Colonic mucosa (tissue), 4 donors: Measurements from ENCODE around the gene TLR5. TPM values are rescaled to one million over a fixed set of nuclear protein-coding genes. Genes with fewer than 3 reads are reported as not detected.

Experiments used
- DNase-seq: peaks from one replicate; pipeline ENCODE4 v3.0.0-alpha.2; 2020
- H3K27ac ChIP-seq: fragments of 200-600 bp; one replicate; pipeline ENCODE4 v1.8.0; 2021
- H3K27me3 ChIP-seq: fragments of 200-600 bp; one replicate; pipeline ENCODE4 v1.8.0; 2021
- H3K36me3 ChIP-seq: fragments of 200-600 bp; one replicate; pipeline ENCODE4 v1.8.0; 2021
- H3K4me1 ChIP-seq: fragments of 200-600 bp; one replicate; pipeline ENCODE4 v1.8.0; 2021; ENCODE audit warnings: mild to moderate bottlenecking
- H3K4me3 ChIP-seq: fragments of 200-600 bp; one replicate; pipeline ENCODE4 v1.8.0; 2021
- H3K9ac ChIP-seq, 2 donors: one replicate each; pipeline ENCODE4 v1.7.0; 2013; ENCODE audit warnings: control low read depth in 2 of 2, low read depth in 2 of 2, low read length in 2 of 2
- H3K9me3 ChIP-seq: fragments of 200-600 bp; one replicate; pipeline ENCODE4 v1.8.0; 2021
- intact Hi-C: fragments of 100-400 bp; cut with DNase I; formaldehyde crosslinking; loops from one replicate; pipeline ENCODE4 v1.14.1; 2022
- total RNA-seq, 2 donors: library from RNA; stranded (reverse); fragmentation: NEBNext Ultra II Directional in 1 of 2; extraction: Animal tissue kit (Norgen Biotek cat#: 25700) in 1 of 2; gene quantifications; one replicate each; pipeline ENCODE4 v1.2.1, GENCODE V29; 2021
- TF ChIP-seq, protein P1 (sequence below): fragments of 200-600 bp; IDR thresholded peaks from one replicate; pipeline ENCODE4 v1.8.0; 2022; ENCODE audit warnings: antibody characterized with exemption, mild to moderate bottlenecking
- donor health status: healthy.
- donor health status: DM: no; HTN: no; CAD: no.
- donor health status: DM: no; HTN: no; CAD: no.

TLR5 gene
- total RNA-seq, 2 donors from 2014 or later: 1.7 to 3.0 TPM

DNA sequence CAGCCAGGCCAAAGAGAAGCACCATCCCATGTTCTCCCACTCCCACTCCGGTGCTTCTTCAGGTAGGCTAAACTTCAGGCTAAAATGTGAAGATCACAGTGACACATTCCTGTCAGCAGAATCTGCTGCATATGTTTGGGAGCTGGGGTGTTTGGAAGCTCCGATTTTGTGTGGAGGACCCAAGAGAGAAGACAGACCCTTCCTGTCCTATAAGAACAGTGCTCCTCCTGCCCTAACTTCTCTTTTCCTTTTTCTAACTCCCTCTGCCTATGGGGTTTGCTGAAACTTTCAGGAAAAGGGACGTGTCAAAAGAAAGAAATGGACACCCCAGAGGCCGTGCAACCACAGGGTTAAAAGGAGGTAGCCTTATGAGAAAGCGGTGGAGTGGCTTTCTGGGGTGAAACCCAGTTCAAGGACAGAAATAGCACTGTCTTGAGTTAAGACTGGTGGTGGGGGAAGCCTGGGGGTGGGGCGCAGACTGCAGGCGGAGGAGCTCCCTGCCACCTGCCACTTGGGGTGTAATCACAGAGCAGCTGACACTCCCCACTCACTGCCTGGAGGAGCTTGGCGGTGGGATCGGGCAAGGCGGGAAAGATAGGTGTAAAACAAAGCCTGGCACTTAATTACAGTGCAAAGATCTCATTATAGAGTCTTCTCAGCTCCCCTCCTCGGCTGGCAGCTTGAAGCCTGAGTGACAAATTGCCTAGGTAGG is 645 bp upstream of the TLR5 start:
- Histone ChIP-seq H3K27ac (no peak overlapping the region), H3K9ac (peak overlapping the region in 1 of 2 donors; percentile 74), H3K4me1 (peaks cover 8% of the 10 kb centered on the region), H3K36me3 (no peaks in the 10 kb centered on the region), H3K9me3 (no peaks in the 10 kb centered on the region), H3K4me3 (no peak overlapping the region), H3K27me3 (no peaks in the 10 kb centered on the region)
- peak; percentile 53 for DNase-seq
- intact Hi-C loops: loop anchor here (10.0 kb wide), 1 partner anchor 211 kb away; no protein-coding TSS in a partner anchor
- TF ChIP-seq, protein P1, sequence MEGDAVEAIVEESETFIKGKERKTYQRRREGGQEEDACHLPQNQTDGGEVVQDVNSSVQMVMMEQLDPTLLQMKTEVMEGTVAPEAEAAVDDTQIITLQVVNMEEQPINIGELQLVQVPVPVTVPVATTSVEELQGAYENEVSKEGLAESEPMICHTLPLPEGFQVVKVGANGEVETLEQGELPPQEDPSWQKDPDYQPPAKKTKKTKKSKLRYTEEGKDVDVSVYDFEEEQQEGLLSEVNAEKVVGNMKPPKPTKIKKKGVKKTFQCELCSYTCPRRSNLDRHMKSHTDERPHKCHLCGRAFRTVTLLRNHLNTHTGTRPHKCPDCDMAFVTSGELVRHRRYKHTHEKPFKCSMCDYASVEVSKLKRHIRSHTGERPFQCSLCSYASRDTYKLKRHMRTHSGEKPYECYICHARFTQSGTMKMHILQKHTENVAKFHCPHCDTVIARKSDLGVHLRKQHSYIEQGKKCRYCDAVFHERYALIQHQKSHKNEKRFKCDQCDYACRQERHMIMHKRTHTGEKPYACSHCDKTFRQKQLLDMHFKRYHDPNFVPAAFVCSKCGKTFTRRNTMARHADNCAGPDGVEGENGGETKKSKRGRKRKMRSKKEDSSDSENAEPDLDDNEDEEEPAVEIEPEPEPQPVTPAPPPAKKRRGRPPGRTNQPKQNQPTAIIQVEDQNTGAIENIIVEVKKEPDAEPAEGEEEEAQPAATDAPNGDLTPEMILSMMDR: no peak

DNA sequence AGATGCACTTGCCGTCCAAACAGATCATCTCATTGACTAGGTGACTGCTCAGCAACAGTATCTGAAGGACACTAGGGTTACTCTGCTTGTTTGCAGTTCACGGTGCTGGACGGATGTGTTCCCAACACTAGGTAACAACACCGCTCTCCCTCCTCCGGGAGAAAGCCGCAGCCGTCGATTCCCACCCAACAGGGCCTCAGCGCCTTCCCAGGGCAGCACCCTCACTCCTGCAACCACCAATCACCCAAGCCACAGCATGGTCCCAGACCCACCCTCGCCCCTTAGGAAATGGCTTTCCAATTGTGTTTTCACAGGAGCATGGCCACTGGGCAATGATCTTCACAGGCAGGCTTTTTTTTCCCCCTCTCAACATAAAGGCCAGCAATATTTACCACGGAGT is 779 bp downstream of the TLR5 start:
- Histone ChIP-seq H3K4me3 (peak overlapping the region; percentile 53), H3K27me3 (no peaks in the 10 kb centered on the region), H3K4me1 (peaks cover 8% of the 10 kb centered on the region), H3K9ac (peak overlapping the region in 1 of 2 donors; percentile 32), H3K27ac (peak overlapping the region; percentile 50), H3K36me3 (no peaks in the 10 kb centered on the region), H3K9me3 (no peaks in the 10 kb centered on the region)
- TF ChIP-seq, protein P1: no peak
- DNase-seq: no peak
- intact Hi-C loops: loop anchor here (10.0 kb wide), 1 partner anchor 213 kb away; no protein-coding TSS in a partner anchor

DNA sequence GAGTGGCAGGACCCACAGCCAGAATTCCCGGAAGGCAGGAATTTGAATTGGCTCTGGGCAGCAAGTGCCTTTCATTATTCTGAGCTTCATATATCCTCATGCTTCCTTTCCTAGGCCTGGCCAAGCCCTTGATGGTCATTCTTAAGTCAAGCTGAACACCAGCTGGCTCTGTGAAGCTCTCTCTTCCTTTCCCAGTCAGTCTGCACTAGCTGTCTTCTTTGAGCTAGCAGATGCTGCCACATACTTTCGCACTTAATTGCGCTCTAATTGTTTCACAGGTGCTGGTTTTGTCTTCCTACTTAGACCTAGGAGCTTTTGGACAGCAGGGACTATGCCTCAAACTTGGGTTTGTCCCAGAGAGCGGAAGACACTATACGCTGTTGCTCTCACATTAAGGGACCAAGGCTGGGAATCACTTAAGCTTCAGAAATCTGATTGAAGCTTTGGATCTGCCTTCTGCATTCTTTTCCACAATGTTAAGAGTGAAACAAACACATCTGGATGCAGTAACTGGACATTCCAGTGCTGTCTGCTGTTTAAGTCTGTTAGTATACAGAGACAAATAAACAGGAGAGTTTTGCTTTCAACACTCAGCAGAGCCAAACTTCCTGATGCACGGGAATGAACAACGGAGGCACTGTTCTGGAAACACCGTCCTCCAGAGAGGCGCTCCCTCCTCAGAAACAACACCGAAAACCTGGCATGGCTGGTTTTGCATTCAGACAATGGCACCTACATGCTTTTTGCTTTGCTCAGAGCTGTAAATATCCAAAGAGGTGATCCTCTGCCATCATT is 2.2 kb downstream of the TLR5 start:
- intact Hi-C loops: loop anchor here (10.0 kb wide), 1 partner anchor 214 kb away; no protein-coding TSS in a partner anchor
- H3K36me3 ChIP-seq: no peaks in the 10 kb centered on the region
- TF ChIP-seq, protein P1: no peak
- peaks cover 8% of the 10 kb centered on the region for H3K4me1 ChIP-seq
- H3K27ac ChIP-seq: no peak overlapping the region
- H3K4me3 ChIP-seq: no peak overlapping the region
- peak; percentile 48 for DNase-seq
- peak overlapping the region in 1 of 2 donors; percentile 22 for H3K9ac ChIP-seq
- H3K27me3 ChIP-seq: no peaks in the 10 kb centered on the region
- no peaks in the 10 kb centered on the region for H3K9me3 ChIP-seq

DNA sequence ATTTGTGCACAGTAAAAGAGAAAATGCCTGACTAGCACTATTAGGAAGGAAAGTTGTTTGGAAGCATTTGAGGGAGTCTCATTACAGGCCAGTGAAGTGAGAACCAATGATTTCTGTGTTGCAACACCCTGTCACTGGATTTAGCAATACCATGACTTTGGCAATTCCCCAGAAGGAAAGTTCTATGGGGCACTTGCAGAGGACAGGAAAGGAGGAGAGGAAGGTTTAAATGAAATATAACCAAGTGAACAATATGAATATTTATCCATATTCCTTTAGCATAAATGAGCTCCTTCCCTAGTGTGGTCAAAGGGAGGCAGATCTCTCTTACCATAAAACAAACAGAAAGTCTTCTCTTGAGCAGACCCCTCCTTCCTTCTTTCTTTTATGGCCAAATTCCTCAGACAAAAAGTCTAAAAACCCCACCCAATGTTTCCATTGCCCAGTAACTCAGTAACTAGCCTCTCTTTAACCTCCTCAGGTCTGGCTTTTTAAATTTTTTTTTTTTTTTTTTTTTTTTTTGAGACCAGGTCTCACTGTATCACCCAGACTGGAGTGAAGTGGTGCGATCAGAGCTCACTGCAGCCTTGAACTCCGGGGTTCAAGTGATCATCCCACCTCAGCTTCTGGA is 5.5 kb downstream of the TLR5 start:
- TF ChIP-seq, protein P1: no peak
- intact Hi-C loops: no loop called here
- no peaks in the 10 kb centered on the region for H3K4me1 ChIP-seq
- peak overlapping the region; percentile 13 for H3K27ac ChIP-seq
- DNase-seq: peak; percentile 61
- no peaks in the 10 kb centered on the region for H3K27me3 ChIP-seq
- H3K4me3 ChIP-seq: no peak overlapping the region
- no peak overlapping the region for H3K9ac ChIP-seq
- H3K36me3 ChIP-seq: no peaks in the 10 kb centered on the region
- no peaks in the 10 kb centered on the region for H3K9me3 ChIP-seq

DNA sequence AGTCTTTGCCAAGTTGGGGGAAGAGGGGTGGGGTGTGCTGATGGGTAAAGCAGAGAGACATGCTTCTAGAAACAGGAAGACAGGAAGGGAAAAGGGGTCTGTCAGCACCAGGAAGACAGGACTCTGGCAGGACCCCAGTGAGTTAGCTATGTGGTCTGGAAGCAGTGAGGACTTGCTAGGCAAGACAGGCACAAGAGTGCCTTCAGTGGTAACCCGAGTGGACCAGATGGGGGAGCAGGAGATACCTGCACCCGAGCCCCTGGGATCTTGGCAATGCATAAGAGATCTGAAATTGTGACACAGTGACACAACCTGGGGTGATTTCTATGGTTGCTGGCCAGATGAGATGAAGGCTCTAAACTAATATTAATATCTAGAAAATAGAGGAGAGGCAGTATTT is 7.0 kb downstream of the TLR5 start:
- Histone ChIP-seq H3K27me3 (no peaks in the 10 kb centered on the region), H3K36me3 (no peaks in the 10 kb centered on the region), H3K9me3 (no peaks in the 10 kb centered on the region), H3K4me3 (no peak overlapping the region), H3K27ac (no peak overlapping the region), H3K9ac (no peak overlapping the region), H3K4me1 (no peaks in the 10 kb centered on the region)
- TF ChIP-seq, protein P1: no peak
- intact Hi-C loops: no loop called here
- no peak for DNase-seq
